BLaER1 (cell line): Measurements from ENCODE around the gene KRTAP1-3.

Experiments used
- H3K27ac ChIP-seq: shearing (Covaris generic); formaldehyde crosslinking; 2 replicates; pipeline ENCODE4 v1.8.1; 2022
- H3K27me3 ChIP-seq: shearing (Covaris generic); formaldehyde crosslinking; 2 replicates; pipeline ENCODE4 v1.8.1; 2022
- H3K36me3 ChIP-seq: shearing (Covaris generic); formaldehyde crosslinking; 2 replicates; pipeline ENCODE4 v1.8.1; 2022
- H3K4me1 ChIP-seq: shearing (Covaris generic); formaldehyde crosslinking; 2 replicates; pipeline ENCODE4 v1.8.1; 2022
- H3K4me2 ChIP-seq: shearing (Covaris generic); formaldehyde crosslinking; 2 replicates; pipeline ENCODE4 v1.8.1; 2022
- H3K4me3 ChIP-seq: shearing (Covaris generic); formaldehyde crosslinking; 2 replicates; pipeline ENCODE4 v1.8.1; 2022
- H3K9ac ChIP-seq: shearing (Covaris generic); formaldehyde crosslinking; 2 replicates; pipeline ENCODE4 v1.8.1; 2022
- H3K9me3 ChIP-seq: shearing (Covaris generic); formaldehyde crosslinking; 2 replicates; pipeline ENCODE4 v1.8.1; 2022
- H4K20me1 ChIP-seq: shearing (Covaris generic); formaldehyde crosslinking; 2 replicates; pipeline ENCODE4 v1.8.1; 2022
- Cebpa-rat ChIP-seq: shearing (Covaris generic); IDR thresholded peaks from 2 replicates; pipeline ENCODE4 v1.8.1; 2022

Gene KRTAP1-3

DNA sequence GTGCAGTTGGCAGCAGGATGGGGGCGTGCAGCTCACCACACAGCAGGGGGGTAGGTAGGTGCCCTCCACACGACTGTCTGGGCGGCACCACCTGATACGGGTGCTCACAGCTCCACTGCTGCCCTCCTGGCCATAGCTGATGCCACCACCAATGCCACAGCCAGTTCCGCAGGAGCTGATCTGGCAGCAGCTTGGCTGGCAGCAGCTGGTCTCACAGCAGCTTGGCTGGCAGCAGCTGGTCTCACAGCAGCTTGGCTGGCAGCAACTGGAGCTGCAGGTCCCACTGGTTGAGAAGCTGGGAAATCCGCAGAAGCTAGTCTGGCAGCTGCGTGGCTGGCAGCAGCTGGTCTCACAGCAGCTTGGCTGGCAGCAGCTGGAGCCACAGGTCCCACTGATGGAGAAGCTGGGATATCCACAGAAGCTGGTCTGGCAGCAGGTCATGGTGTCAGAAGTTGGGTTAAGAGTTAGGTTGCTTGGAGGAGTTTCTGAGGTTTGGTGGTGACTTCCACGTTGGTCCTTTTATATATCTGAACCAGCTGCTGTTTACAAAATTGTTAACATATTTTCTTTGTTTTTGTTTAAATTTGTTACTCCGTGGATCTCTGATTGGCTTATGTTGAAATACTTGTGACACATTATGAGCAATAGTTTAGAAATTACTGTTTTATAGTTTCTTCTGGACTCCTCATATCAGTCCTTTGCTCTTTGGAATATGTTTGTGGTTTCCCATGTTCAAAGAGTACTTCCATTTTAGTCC is 7.8 kb downstream of the KRTAP1-3 start, which contains the start of gene KRTAP1-5:
KRTAP1-5 (minus strand) TSS at position 494 of the 757 bp plus-strand sequence; CDS start at position 441, 53 bp downstream.
- no peak within 1 kb of the TSS for H3K4me3 ChIP-seq
- H4K20me1 ChIP-seq, result no peaks in the 10 kb centered on the region
- TF ChIP-seq Cebpa-rat, result no peak
- H3K9ac ChIP-seq, result no peak within 1 kb of the TSS
- H3K27ac ChIP-seq, result no peak within 1 kb of the TSS
- H3K27me3 ChIP-seq, result no peaks in the 10 kb centered on the region
- H3K4me2 ChIP-seq, result no peak within 1 kb of the TSS
- no peaks in the 10 kb centered on the region for H3K4me1 ChIP-seq
- no peaks in the 10 kb centered on the region for H3K36me3 ChIP-seq
- no peaks in the 10 kb centered on the region for H3K9me3 ChIP-seq

GRCh38 chr17:41024697-41025096 is 10.0 kb downstream of the KRTAP1-3 start:
- Histone ChIP-seq H3K9ac (no peak overlapping the region), H3K4me3 (no peak overlapping the region), H3K4me2 (no peak overlapping the region), H3K4me1 (no peaks in the 10 kb centered on the region), H3K9me3 (0 out of 2 replicates have a peak, but pooled peaks cover 6% of the 10 kb centered on the region), H3K36me3 (no peaks in the 10 kb centered on the region), H3K27me3 (no peaks in the 10 kb centered on the region), H4K20me1 (no peaks in the 10 kb centered on the region), H3K27ac (no peak overlapping the region)
- no peak for TF ChIP-seq Cebpa-rat

DNA sequence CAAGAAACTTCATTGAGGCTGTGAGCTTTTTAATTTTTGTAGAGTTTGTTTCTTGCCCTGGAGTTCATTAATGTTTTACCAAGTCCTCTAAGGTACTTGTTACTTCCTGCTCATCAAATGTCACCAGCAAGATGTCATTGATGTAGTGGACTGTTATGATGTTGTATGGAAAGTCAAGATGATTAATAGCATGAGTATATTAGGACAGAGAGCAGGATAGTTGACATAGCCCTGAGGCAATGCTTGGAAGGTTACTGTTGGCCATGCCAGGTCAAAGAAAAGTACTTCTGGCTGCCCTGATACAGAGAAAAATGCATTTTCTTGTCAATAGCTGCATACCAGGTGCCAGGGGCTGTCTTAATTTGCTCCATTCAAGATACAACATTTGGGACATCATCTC is 14.3 kb downstream of the KRTAP1-3 start:
- H3K4me2 ChIP-seq, result no peak overlapping the region
- TF ChIP-seq Cebpa-rat, result no peak
- H3K27me3 ChIP-seq, result no peaks in the 10 kb centered on the region
- H3K27ac ChIP-seq, result no peak overlapping the region
- 0 out of 2 replicates have a peak, but pooled peaks cover 6% of the 10 kb centered on the region for H3K9me3 ChIP-seq
- H3K36me3 ChIP-seq, result no peaks in the 10 kb centered on the region
- H3K9ac ChIP-seq, result no peak overlapping the region
- no peaks in the 10 kb centered on the region for H3K4me1 ChIP-seq
- H3K4me3 ChIP-seq, result no peak overlapping the region
- H4K20me1 ChIP-seq, result no peaks in the 10 kb centered on the region

GRCh38 chr17:41019415-41019814 is 15.3 kb downstream of the KRTAP1-3 start:
- Histone ChIP-seq H3K4me2 (no peak overlapping the region), H3K9ac (no peak overlapping the region), H3K4me1 (no peaks in the 10 kb centered on the region), H4K20me1 (no peaks in the 10 kb centered on the region), H3K27ac (no peak overlapping the region), H3K4me3 (no peak overlapping the region), H3K36me3 (no peaks in the 10 kb centered on the region), H3K9me3 (0 out of 2 replicates have a peak, but pooled peaks cover 6% of the 10 kb centered on the region), H3K27me3 (no peaks in the 10 kb centered on the region)
- no peak for TF ChIP-seq Cebpa-rat

GRCh38 chr17:41018541-41018940 is 16.1 kb downstream of the KRTAP1-3 start:
- H3K9me3 ChIP-seq, result 0 out of 2 replicates have a peak, but pooled peaks cover 6% of the 10 kb centered on the region
- H4K20me1 ChIP-seq, result no peaks in the 10 kb centered on the region
- no peaks in the 10 kb centered on the region for H3K4me1 ChIP-seq
- H3K36me3 ChIP-seq, result no peaks in the 10 kb centered on the region
- no peak overlapping the region for H3K27ac ChIP-seq
- TF ChIP-seq Cebpa-rat, result no peak
- H3K27me3 ChIP-seq, result no peaks in the 10 kb centered on the region
- H3K9ac ChIP-seq, result no peak overlapping the region
- H3K4me3 ChIP-seq, result no peak overlapping the region
- H3K4me2 ChIP-seq, result no peak overlapping the region

DNA sequence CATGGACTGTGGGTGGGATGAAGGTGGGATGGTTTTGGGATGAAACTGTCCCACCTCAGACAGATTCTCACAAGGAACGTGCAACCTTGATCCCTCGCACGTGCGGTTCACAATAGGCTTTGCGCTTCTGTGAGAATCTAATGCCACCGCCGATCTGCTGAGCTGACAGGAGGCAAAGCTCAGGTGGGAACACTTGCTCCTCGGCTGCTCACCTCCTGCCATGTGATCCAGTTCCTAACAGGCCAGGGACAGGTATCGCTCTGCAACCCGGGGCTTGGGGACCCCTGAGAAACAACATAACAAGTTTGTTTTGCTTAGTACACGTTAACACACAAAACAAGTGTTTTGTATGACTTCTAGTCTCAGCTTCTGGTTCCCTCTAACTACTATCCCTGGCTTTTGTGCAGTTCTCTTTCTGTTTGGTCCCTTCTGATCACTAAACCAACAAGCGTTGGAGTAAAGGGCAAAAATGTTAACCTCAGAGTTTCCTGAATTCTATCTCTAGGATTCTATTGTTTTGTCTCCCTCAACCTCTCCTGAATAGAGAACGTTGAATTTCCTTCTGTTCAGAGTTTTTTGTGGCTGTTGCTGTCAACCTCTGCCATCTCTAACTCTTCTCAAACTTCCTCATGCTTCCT is 18.0 kb downstream of the KRTAP1-3 start:
- no peaks in the 10 kb centered on the region for H3K27me3 ChIP-seq
- no peak overlapping the region for H3K4me3 ChIP-seq
- no peak overlapping the region for H3K27ac ChIP-seq
- TF ChIP-seq Cebpa-rat, result no peak
- H3K36me3 ChIP-seq, result no peaks in the 10 kb centered on the region
- no peaks in the 10 kb centered on the region for H3K4me1 ChIP-seq
- no peak overlapping the region for H3K4me2 ChIP-seq
- no peaks in the 10 kb centered on the region for H4K20me1 ChIP-seq
- no peak overlapping the region for H3K9ac ChIP-seq
- 0 out of 2 replicates have a peak, but pooled peaks cover 6% of the 10 kb centered on the region for H3K9me3 ChIP-seq

DNA sequence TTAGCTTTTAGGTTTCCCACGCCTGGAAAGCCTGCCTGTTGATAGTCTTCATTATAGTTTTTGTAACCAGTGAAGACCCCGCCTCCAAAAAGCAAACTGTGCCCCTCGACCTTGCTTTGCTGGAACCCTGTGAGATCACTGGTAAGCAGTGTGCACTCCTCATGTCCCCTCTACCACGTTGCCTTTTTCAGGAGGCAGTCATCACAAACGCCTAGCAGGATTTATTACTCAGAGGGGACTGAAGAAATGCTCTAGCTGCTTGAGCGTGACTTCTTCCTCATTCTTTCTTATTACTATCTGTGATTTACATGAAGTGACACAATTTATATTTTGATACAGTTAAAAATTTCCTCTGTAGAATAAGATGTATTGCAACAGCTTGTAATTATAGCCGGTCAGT is 19.2 kb downstream of the KRTAP1-3 start:
- H3K36me3 ChIP-seq, result no peaks in the 10 kb centered on the region
- H3K27ac ChIP-seq, result no peak overlapping the region
- no peak overlapping the region for H3K4me2 ChIP-seq
- no peaks in the 10 kb centered on the region for H3K4me1 ChIP-seq
- H4K20me1 ChIP-seq, result no peaks in the 10 kb centered on the region
- H3K9me3 ChIP-seq, result no peaks in the 10 kb centered on the region
- no peaks in the 10 kb centered on the region for H3K27me3 ChIP-seq
- H3K9ac ChIP-seq, result no peak overlapping the region
- H3K4me3 ChIP-seq, result no peak overlapping the region
- no peak for TF ChIP-seq Cebpa-rat

GRCh38 chr17:41013606-41014005 is 21.1 kb downstream of the KRTAP1-3 start:
- no peak for TF ChIP-seq Cebpa-rat
- Histone ChIP-seq H4K20me1 (no peaks in the 10 kb centered on the region), H3K9me3 (no peaks in the 10 kb centered on the region), H3K4me1 (no peaks in the 10 kb centered on the region), H3K27me3 (no peaks in the 10 kb centered on the region), H3K27ac (no peak overlapping the region), H3K36me3 (no peaks in the 10 kb centered on the region), H3K4me2 (no peak overlapping the region), H3K4me3 (no peak overlapping the region), H3K9ac (no peak overlapping the region)

DNA sequence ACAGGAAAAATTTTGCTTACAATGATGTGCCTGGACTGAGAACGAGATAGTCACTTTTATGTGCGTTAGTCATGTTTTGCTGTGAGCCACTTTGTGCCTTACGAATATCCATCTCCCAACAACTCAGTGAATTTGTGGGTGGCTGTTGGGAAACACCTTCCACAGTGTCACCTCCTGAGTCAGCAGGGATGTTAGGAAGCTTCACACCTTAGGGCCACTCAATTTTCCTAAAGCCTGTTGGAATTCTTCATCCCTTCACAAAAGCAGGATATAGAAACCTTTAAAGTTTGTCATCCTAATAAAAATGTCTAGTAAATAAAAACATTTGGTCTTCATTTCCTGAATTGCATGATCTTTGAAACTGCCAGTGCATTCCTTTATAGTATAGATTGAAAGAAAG is 21.5 kb downstream of the KRTAP1-3 start:
- Histone ChIP-seq H3K9ac (no peak overlapping the region), H3K4me3 (no peak overlapping the region)

GRCh38 chr17:41012326-41013120 is 22.2 kb downstream of the KRTAP1-3 start:
- H3K4me3 ChIP-seq, result no peak overlapping the region
- H3K36me3 ChIP-seq, result no peaks in the 10 kb centered on the region
- H3K27me3 ChIP-seq, result no peaks in the 10 kb centered on the region
- no peak overlapping the region for H3K4me2 ChIP-seq
- TF ChIP-seq Cebpa-rat, result no peak
- H3K4me1 ChIP-seq, result no peaks in the 10 kb centered on the region
- H4K20me1 ChIP-seq, result no peaks in the 10 kb centered on the region
- H3K9me3 ChIP-seq, result no peaks in the 10 kb centered on the region
- H3K9ac ChIP-seq, result no peak overlapping the region
- H3K27ac ChIP-seq, result no peak overlapping the region

More for the DNA sequence above, 21.5 kb downstream of the KRTAP1-3 start:
- no peaks in the 10 kb centered on the region for H3K4me1 ChIP-seq
- H3K27ac ChIP-seq, result no peak overlapping the region
- no peaks in the 10 kb centered on the region for H3K36me3 ChIP-seq
- TF ChIP-seq Cebpa-rat, result no peak
- no peaks in the 10 kb centered on the region for H3K27me3 ChIP-seq
- no peaks in the 10 kb centered on the region for H4K20me1 ChIP-seq
- no peaks in the 10 kb centered on the region for H3K9me3 ChIP-seq
- H3K4me2 ChIP-seq, result no peak overlapping the region
